Measurements from ENCODE around the gene RBM24.
"Not testable (repeated sequence)": the region's sequence is repeated elsewhere in the genome, so short reads cannot be mapped to it uniquely, and the experiment has no call there.

DNA sequence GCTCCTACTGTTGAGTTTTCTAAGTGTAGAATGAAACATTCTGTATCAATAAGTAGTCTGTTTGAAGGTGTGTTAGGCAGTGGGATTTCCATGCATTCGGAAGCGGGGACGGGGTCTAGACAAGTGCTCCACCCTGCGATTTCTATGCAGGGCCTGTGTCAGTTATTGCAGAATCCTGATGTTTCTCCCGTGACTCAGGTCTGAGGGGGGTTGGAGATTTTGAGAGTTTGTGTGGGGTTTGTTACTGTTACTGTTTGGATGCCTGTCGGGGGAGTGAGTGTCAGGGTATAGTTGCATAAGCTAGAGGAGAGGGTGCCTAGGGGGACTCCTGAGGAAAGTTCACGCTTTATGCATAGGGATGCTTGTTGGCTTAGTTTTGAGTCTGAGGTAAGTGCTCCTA, 39.1 kb downstream of the RBM24 start:
- TF ChIP-seq, protein P1, sequence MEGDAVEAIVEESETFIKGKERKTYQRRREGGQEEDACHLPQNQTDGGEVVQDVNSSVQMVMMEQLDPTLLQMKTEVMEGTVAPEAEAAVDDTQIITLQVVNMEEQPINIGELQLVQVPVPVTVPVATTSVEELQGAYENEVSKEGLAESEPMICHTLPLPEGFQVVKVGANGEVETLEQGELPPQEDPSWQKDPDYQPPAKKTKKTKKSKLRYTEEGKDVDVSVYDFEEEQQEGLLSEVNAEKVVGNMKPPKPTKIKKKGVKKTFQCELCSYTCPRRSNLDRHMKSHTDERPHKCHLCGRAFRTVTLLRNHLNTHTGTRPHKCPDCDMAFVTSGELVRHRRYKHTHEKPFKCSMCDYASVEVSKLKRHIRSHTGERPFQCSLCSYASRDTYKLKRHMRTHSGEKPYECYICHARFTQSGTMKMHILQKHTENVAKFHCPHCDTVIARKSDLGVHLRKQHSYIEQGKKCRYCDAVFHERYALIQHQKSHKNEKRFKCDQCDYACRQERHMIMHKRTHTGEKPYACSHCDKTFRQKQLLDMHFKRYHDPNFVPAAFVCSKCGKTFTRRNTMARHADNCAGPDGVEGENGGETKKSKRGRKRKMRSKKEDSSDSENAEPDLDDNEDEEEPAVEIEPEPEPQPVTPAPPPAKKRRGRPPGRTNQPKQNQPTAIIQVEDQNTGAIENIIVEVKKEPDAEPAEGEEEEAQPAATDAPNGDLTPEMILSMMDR (IDR thresholded peaks at IDR 0.05) = not testable (repeated sequence)
- TF ChIP-seq POLR2A, POLR2AphosphoS5 (IDR thresholded peaks at IDR 0.05): not testable (repeated sequence)

Data from breast epithelium (tissue), 3 donors.